Neural cell (in vitro differentiated cells): ENCODE results near the gene PRF1.
"Not testable (repeated sequence)": the region's sequence is repeated elsewhere in the genome, so short reads cannot be mapped to it uniquely, and the experiment has no call there.

Experiments used
- POLR2AphosphoS5 ChIP-seq: IDR thresholded peaks from 2 replicates; pipeline ENCODE4 v1.6.1; 2012
- RAD21 ChIP-seq: fragments of 450-650 bp; conservative IDR thresholded peaks from 2 replicates; pipeline ENCODE4 v1.6.1; 2014; ENCODE audit warnings: antibody characterized with exemption, mild to moderate bottlenecking, moderate library complexity
- TF ChIP-seq, protein P1 (sequence below): fragments of 450-650 bp; IDR thresholded peaks from 2 replicates; pipeline ENCODE4 v1.5.1; 2014; ENCODE audit warnings: antibody characterized with exemption, mild to moderate bottlenecking, moderate library complexity; ENCODE audit not compliant: poor library complexity, severe bottlenecking
- TF ChIP-seq, protein P2 (sequence below): IDR thresholded peaks from 2 replicates; pipeline ENCODE4 v1.6.1; 2012; ENCODE audit warnings: borderline replicate concordance

DNA sequence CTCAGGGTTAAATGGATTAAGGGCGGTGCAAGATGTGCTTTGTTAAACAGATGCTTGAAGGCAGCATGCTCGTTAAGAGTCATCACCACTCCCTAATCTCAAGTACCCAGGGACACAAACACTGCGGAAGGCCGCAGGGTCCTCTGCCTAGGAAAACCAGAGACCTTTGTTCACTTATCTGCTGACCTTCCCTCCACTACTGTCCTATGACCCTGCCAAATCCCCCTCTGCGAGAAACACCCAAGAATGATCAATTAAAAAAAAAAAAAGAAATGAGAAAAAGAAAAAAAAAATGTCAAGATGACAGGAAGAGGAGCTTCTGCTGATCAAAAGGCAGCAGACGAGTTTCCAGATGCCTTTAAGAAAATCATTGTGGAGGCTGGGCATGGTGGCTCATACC is 29.2 kb upstream of the PRF1 start:
- TF ChIP-seq, protein P1, sequence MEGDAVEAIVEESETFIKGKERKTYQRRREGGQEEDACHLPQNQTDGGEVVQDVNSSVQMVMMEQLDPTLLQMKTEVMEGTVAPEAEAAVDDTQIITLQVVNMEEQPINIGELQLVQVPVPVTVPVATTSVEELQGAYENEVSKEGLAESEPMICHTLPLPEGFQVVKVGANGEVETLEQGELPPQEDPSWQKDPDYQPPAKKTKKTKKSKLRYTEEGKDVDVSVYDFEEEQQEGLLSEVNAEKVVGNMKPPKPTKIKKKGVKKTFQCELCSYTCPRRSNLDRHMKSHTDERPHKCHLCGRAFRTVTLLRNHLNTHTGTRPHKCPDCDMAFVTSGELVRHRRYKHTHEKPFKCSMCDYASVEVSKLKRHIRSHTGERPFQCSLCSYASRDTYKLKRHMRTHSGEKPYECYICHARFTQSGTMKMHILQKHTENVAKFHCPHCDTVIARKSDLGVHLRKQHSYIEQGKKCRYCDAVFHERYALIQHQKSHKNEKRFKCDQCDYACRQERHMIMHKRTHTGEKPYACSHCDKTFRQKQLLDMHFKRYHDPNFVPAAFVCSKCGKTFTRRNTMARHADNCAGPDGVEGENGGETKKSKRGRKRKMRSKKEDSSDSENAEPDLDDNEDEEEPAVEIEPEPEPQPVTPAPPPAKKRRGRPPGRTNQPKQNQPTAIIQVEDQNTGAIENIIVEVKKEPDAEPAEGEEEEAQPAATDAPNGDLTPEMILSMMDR, result not testable (repeated sequence)
- TF ChIP-seq, protein P2, sequence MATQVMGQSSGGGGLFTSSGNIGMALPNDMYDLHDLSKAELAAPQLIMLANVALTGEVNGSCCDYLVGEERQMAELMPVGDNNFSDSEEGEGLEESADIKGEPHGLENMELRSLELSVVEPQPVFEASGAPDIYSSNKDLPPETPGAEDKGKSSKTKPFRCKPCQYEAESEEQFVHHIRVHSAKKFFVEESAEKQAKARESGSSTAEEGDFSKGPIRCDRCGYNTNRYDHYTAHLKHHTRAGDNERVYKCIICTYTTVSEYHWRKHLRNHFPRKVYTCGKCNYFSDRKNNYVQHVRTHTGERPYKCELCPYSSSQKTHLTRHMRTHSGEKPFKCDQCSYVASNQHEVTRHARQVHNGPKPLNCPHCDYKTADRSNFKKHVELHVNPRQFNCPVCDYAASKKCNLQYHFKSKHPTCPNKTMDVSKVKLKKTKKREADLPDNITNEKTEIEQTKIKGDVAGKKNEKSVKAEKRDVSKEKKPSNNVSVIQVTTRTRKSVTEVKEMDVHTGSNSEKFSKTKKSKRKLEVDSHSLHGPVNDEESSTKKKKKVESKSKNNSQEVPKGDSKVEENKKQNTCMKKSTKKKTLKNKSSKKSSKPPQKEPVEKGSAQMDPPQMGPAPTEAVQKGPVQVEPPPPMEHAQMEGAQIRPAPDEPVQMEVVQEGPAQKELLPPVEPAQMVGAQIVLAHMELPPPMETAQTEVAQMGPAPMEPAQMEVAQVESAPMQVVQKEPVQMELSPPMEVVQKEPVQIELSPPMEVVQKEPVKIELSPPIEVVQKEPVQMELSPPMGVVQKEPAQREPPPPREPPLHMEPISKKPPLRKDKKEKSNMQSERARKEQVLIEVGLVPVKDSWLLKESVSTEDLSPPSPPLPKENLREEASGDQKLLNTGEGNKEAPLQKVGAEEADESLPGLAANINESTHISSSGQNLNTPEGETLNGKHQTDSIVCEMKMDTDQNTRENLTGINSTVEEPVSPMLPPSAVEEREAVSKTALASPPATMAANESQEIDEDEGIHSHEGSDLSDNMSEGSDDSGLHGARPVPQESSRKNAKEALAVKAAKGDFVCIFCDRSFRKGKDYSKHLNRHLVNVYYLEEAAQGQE, result not testable (repeated sequence)
- TF ChIP-seq RAD21, POLR2AphosphoS5: not testable (repeated sequence)
